Calu3 (cell line): Measurements from ENCODE around the gene FBXL7. TPM values are rescaled to one million over a fixed set of nuclear protein-coding genes. Genes with fewer than 3 reads are reported as not detected.

ENCODE experiments used
- BruUV-seq: library from RNA; stranded (reverse); fragments of 400-500 nt; replicated peaks from 2 replicates; lab custom pipeline; 2021; lab: Mats Ljungman, UMichigan
- CTCF ChIA-PET: fragments of 300-600 bp; sonication (Branson Sonifier 250); formaldehyde crosslinking; loops from one replicate; lab custom pipeline; 2022; ENCODE audit warnings: antibody characterized with exemption; lab: Charles Lee
- DNase-seq: peaks from one replicate; pipeline ENCODE4 v3.0.0; 2022
- H3K27ac Mint-ChIP-seq: one replicate; pipeline ENCODE4 v1.8.0; 2022; ENCODE audit warnings: mixed read lengths; ENCODE audit not compliant: unreplicated experiment
- H3K27me3 Mint-ChIP-seq: one replicate; pipeline ENCODE4 v1.8.0; 2022; ENCODE audit warnings: mixed read lengths; ENCODE audit not compliant: unreplicated experiment
- H3K36me3 Mint-ChIP-seq: one replicate; pipeline ENCODE4 v1.8.0; 2022; ENCODE audit warnings: mild to moderate bottlenecking, moderate library complexity, mixed read lengths; ENCODE audit not compliant: insufficient read depth, unreplicated experiment
- H3K4me1 Mint-ChIP-seq: one replicate; pipeline ENCODE4 v1.8.0; 2022; ENCODE audit warnings: mild to moderate bottlenecking, low read depth, mixed read lengths; ENCODE audit not compliant: unreplicated experiment
- H3K4me3 Mint-ChIP-seq: one replicate; pipeline ENCODE4 v1.8.0; 2022; ENCODE audit warnings: mild to moderate bottlenecking, low read depth, moderate library complexity, mixed read lengths; ENCODE audit not compliant: unreplicated experiment
- H3K9me3 Mint-ChIP-seq: one replicate; pipeline ENCODE4 v1.8.0; 2022; ENCODE audit warnings: low read depth, mixed read lengths; ENCODE audit not compliant: unreplicated experiment
- intact Hi-C: fragments of 100-400 bp; cut with micrococcal nuclease; formaldehyde crosslinking; loops from one replicate; pipeline ENCODE4 v1.10.0; 2022; ENCODE audit not compliant: unreplicated experiment
- total RNA-seq: library from RNA; stranded (reverse); gene quantifications from 2 replicates; pipeline ENCODE4 v1.2.3, GENCODE V29; 2022
- TF ChIP-seq, protein P1 (sequence below): fragments of 200-600 bp; IDR thresholded peaks from one replicate; pipeline ENCODE4 v1.8.0; 2022; ENCODE audit warnings: antibody characterized with exemption; ENCODE audit not compliant: unreplicated experiment

Gene FBXL7
- total RNA-seq, 1 experiment from 2014 or later, result not detected

- no peak overlapping the region for H3K27ac Mint-ChIP-seq
Measured at GRCh38 chr5:15679161-15679560, 179.2 kb downstream of the FBXL7 start.

GRCh38 chr5:15680455-15680854, 180.5 kb downstream of the FBXL7 start:
- Mint-ChIP-seq H3K36me3 (no peaks in the 10 kb centered on the region), H3K27ac (no peak overlapping the region), H3K4me1 (no peaks in the 10 kb centered on the region), H3K27me3 (no peaks in the 10 kb centered on the region), H3K4me3 (no peak overlapping the region), H3K9me3 (peaks cover 9% of the 10 kb centered on the region)
- TF ChIP-seq, protein P1, sequence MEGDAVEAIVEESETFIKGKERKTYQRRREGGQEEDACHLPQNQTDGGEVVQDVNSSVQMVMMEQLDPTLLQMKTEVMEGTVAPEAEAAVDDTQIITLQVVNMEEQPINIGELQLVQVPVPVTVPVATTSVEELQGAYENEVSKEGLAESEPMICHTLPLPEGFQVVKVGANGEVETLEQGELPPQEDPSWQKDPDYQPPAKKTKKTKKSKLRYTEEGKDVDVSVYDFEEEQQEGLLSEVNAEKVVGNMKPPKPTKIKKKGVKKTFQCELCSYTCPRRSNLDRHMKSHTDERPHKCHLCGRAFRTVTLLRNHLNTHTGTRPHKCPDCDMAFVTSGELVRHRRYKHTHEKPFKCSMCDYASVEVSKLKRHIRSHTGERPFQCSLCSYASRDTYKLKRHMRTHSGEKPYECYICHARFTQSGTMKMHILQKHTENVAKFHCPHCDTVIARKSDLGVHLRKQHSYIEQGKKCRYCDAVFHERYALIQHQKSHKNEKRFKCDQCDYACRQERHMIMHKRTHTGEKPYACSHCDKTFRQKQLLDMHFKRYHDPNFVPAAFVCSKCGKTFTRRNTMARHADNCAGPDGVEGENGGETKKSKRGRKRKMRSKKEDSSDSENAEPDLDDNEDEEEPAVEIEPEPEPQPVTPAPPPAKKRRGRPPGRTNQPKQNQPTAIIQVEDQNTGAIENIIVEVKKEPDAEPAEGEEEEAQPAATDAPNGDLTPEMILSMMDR, result no peak
- no TSS peak for BruUV-seq
- CTCF ChIA-PET, result no interaction called here
- intact Hi-C loops, result no loop called here
- no peak for DNase-seq

More at GRCh38 chr5:15679161-15679560, 179.2 kb downstream of the FBXL7 start:
- intact Hi-C loops, result no loop called here
- CTCF ChIA-PET, result no interaction called here
- DNase-seq, result no peak
- H3K4me1 Mint-ChIP-seq, result no peaks in the 10 kb centered on the region
- no peaks in the 10 kb centered on the region for H3K27me3 Mint-ChIP-seq
- BruUV-seq, result no TSS peak
- TF ChIP-seq, protein P1, result no peak
- no peak overlapping the region for H3K4me3 Mint-ChIP-seq
- H3K9me3 Mint-ChIP-seq, result peaks cover 9% of the 10 kb centered on the region
- no peaks in the 10 kb centered on the region for H3K36me3 Mint-ChIP-seq

DNA sequence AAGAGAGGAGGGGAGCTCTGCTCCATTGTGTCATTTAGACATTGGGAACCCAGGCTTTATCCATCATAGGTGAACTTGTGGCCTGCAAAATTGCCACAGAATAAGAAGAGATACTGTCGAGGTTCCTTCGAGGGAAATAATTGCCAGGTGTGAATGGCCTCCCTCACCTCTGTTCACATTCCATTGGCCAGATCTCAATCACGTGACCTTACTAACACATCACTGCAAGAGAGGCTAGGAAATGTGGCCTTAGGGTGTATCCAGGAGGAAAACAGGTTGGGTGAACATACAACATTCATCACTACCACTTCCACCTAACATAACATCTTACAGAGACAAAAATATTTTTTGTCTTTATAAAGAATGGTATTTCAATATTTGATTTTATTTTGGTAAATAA, 182.1 kb downstream of the FBXL7 start:
- Mint-ChIP-seq H3K27ac (no peak overlapping the region), H3K4me1 (no peaks in the 10 kb centered on the region), H3K4me3 (no peak overlapping the region), H3K36me3 (no peaks in the 10 kb centered on the region), H3K9me3 (peaks cover 9% of the 10 kb centered on the region), H3K27me3 (no peaks in the 10 kb centered on the region)
- intact Hi-C loops, result no loop called here
- CTCF ChIA-PET, result no interaction called here
- TF ChIP-seq, protein P1, result no peak
- DNase-seq, result no peak
- BruUV-seq, result no TSS peak

DNA sequence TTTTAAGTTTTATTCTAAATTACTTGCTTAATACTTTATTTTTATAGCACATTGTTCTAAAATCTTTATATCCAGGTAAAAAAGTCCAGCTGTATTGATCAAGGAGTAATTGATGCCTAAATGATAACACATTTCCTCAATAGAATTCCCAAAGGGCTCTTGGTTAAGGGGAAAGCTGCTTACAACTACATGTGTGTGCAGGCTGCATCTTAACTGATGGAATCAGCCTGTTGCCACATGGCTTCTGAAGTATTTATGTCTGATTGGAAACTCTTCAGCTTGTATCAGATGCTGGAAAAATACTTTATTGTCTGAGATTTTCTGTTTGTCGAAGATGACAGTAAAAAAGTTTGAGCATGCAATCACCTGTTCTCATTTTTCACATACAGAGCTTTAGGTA, 182.6 kb downstream of the FBXL7 start:
- Mint-ChIP-seq H3K27me3 (no peaks in the 10 kb centered on the region), H3K4me3 (no peak overlapping the region), H3K27ac (no peak overlapping the region), H3K36me3 (no peaks in the 10 kb centered on the region), H3K4me1 (no peaks in the 10 kb centered on the region), H3K9me3 (peaks cover 5% of the 10 kb centered on the region)
- BruUV-seq, result no TSS peak
- DNase-seq, result no peak
- intact Hi-C loops, result no loop called here
- CTCF ChIA-PET, result no interaction called here
- TF ChIP-seq, protein P1, result no peak
